Hepatocyte (in vitro differentiated cells): Measurements from ENCODE around the gene NEDD4L. TPM values are rescaled to one million over a fixed set of nuclear protein-coding genes. Genes with fewer than 3 reads are reported as not detected.

Experiments
- DNase-seq: peaks from one replicate; pipeline ENCODE4 v3.0.0-alpha.2; 2016; ENCODE audit warnings: low spot score
- H2AFZ ChIP-seq: fragments of 200-600 bp; sonication (generic); 2 replicates; pipeline ENCODE4 v1.6.0; 2016; ENCODE audit warnings: antibody characterized with exemption, mild to moderate bottlenecking
- H3K27ac ChIP-seq: fragments of 200-600 bp; sonication (generic); 2 replicates; pipeline ENCODE4 v1.5.1; 2016; ENCODE audit warnings: mild to moderate bottlenecking
- H3K27me3 ChIP-seq: fragments of 200-600 bp; sonication (generic); 2 replicates; pipeline ENCODE4 v1.6.1; 2016
- H3K36me3 ChIP-seq: fragments of 200-600 bp; sonication (generic); replicated peaks from 2 replicates; pipeline ENCODE4 v1.5.1; 2016; ENCODE audit warnings: low read depth; ENCODE audit not compliant: insufficient read depth
- H3K4me1 ChIP-seq: fragments of 200-600 bp; sonication (generic); 2 replicates; pipeline ENCODE4 v1.5.1; 2016; ENCODE audit warnings: mild to moderate bottlenecking, moderate library complexity; ENCODE audit not compliant: insufficient read depth
- H3K4me2 ChIP-seq: fragments of 200-600 bp; sonication (generic); 2 replicates; pipeline ENCODE4 v1.6.0; 2016
- H3K4me3 ChIP-seq: fragments of 200-600 bp; sonication (generic); 2 replicates; pipeline ENCODE4 v1.5.1; 2016; ENCODE audit warnings: mild to moderate bottlenecking
- H3K79me2 ChIP-seq: fragments of 200-600 bp; sonication (generic); 2 replicates; pipeline ENCODE4 v1.6.0; 2017; ENCODE audit warnings: mild to moderate bottlenecking
- H3K9me2 ChIP-seq: fragments of 200-600 bp; sonication (generic); replicated peaks from 2 replicates; pipeline ENCODE4 v1.6.0; 2017; ENCODE audit warnings: mild to moderate bottlenecking; ENCODE audit not compliant: insufficient read depth
- H3K9me3 ChIP-seq: fragments of 200-600 bp; sonication (generic); 2 replicates; pipeline ENCODE4 v1.5.1; 2016; ENCODE audit warnings: low read depth, mild to moderate bottlenecking
- H4K20me1 ChIP-seq: fragments of 200-600 bp; sonication (generic); 2 replicates; pipeline ENCODE4 v1.6.0; 2016; ENCODE audit warnings: mild to moderate bottlenecking; ENCODE audit not compliant: insufficient read depth, poor library complexity, severe bottlenecking
- EZH2 ChIP-seq: fragments of 200-600 bp; sonication (generic); IDR thresholded peaks from 2 replicates; pipeline ENCODE4 v1.6.1; 2016; ENCODE audit warnings: antibody characterized with exemption, mild to moderate bottlenecking, borderline replicate concordance
- EZH2phosphoT487 ChIP-seq: fragments of 200-600 bp; sonication (generic); IDR thresholded peaks from one replicate; pipeline ENCODE4 v1.6.1; 2018; ENCODE audit warnings: antibody characterized with exemption, mild to moderate bottlenecking, low read depth, moderate library complexity; ENCODE audit not compliant: unreplicated experiment, severe bottlenecking
- WGBS: methylation state at CpG from one replicate; pipeline ENCODE4 v1.1.6; 2016; ENCODE audit warnings: low lambda C conversion rate; ENCODE audit errors: missing lambda C conversion rate; 5-methylcytosine and 5-hydroxymethylcytosine counted together
- polyA plus RNA-seq: library from polyadenylated mRNA; unstranded; fragments of >200 nt; fragmentation: Nextera tagmentation; extraction: Ambion mirVana; gene quantifications from 2 replicates; pipeline ENCODE4 v1.2.1, GENCODE V29; 2016
- total RNA-seq: library from RNA; depleted of rRNA; stranded (reverse); fragments of >200 nt; gene quantifications from 2 replicates; pipeline ENCODE4 v1.2.3, GENCODE V29; 2014
- TF ChIP-seq, protein P1 (sequence below): fragments of 200-600 bp; sonication (generic); IDR thresholded peaks from 2 replicates; pipeline ENCODE4 v1.5.1; 2016; ENCODE audit warnings: antibody characterized with exemption, mild to moderate bottlenecking; ENCODE audit not compliant: poor library complexity

Gene NEDD4L
- total and polyA plus RNA-seq, 2 experiments from 2014 or later, result 104 to 140 TPM

DNA sequence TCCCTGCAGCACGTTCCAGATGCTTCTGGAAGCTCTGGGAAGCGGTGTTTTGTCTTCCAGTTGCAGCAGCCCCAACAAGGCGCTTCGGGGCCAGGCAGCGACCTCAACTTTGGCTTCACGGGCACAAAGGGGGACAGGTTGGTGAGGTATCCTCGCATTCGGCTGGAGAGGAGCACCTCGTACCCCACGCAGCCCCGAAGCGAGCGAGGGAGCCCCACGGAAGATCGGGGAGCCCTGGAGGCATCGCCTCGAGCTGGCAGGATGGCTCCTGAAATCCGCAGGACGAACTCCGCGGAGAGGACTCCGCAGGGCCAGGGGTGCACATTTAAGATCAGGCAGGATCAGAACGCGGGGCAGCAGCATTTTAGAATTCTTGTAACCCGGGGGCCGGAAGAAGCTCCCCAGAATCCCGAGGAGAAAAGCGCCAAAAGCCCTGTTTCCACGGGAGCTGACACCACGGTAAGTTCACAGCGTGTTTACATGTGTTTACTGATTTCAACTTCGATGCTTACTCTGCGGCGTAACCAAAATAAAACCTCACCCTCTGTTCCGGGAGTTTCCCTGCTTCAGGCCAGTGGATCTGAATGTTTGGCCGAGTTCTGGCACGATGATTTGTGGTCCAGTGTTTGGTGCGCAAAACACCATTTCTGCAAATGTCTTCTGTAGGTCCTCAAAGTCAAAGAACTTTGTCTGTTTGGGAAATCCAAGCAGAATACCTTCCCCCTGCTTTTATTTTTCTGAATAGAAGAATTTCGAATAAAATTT is 212.5 kb downstream of the NEDD4L start:
- Histone ChIP-seq H3K4me1 (peaks cover 40% of the 10 kb centered on the region), H3K9me3 (no peaks in the 10 kb centered on the region), H3K9me2 (no peaks in the 10 kb centered on the region), H3K4me2 (no peak overlapping the region), H3K36me3 (no peaks in the 10 kb centered on the region), H4K20me1 (peaks cover 13% of the 10 kb centered on the region), H2AFZ (no peak overlapping the region), H3K27me3 (no peaks in the 10 kb centered on the region), H3K4me3 (no peak overlapping the region), H3K79me2 (peaks cover 84% of the 10 kb centered on the region), H3K27ac (no peak overlapping the region)
- no peak for TF ChIP-seq EZH2phosphoT487
- TF ChIP-seq EZH2, result no peak
- TF ChIP-seq, protein P1, sequence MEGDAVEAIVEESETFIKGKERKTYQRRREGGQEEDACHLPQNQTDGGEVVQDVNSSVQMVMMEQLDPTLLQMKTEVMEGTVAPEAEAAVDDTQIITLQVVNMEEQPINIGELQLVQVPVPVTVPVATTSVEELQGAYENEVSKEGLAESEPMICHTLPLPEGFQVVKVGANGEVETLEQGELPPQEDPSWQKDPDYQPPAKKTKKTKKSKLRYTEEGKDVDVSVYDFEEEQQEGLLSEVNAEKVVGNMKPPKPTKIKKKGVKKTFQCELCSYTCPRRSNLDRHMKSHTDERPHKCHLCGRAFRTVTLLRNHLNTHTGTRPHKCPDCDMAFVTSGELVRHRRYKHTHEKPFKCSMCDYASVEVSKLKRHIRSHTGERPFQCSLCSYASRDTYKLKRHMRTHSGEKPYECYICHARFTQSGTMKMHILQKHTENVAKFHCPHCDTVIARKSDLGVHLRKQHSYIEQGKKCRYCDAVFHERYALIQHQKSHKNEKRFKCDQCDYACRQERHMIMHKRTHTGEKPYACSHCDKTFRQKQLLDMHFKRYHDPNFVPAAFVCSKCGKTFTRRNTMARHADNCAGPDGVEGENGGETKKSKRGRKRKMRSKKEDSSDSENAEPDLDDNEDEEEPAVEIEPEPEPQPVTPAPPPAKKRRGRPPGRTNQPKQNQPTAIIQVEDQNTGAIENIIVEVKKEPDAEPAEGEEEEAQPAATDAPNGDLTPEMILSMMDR, result no peak
- DNase-seq, result no peak
- 98% methylated on average over 38 of the region's 39 CpGs for WGBS

DNA sequence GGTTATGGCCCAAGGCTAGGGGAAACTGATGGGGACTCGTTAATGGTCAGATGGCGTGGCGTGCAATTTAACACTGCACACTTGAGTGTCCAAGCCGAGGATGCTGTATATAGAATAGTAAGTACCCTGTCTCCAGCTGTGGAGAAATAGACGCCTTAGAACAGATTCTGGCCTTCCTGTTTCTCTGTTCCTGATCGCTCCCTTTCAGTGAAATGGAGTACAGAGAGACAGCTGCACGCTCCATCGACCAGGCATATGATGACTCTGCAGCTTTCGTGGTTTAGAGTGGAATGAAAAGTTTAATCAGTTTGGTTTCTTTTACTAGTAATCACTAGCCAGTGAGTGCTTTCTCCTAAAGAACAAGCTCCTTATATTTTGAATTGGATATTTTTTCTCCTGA is 213.4 kb downstream of the NEDD4L start:
- no peak overlapping the region for H2AFZ ChIP-seq

DNA sequence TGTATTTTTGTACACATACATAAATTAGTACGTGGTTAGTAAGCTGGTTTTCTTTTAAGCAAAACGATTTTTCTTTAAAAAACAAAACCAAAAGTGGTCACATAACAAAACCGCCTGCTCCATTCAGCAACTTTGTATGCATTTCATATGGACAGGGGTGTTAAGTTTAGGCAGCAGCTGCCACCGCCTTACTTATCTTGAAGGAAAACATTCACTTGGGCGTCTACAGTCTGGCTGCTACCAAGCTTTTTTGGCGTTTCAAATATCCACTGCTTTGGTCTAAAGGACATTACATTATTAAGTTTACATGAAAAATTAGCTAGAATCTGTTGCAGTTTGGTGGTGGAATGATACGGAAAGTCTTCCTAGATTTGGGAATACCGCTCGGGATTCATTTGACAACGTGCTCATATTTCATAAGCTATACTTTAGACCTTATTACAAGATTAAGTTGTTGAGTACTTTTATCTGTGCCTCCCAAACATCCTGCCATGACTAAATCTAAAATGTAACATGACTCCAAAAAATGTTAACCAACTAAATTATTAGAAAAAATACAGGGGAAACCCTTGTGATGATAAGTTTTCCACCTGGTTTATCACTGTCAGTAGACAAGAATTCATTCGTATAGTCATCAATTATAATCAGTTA is 214.8 kb downstream of the NEDD4L start:
- H3K4me2 ChIP-seq, result no peak overlapping the region
- peaks cover 13% of the 10 kb centered on the region for H4K20me1 ChIP-seq
- no peaks in the 10 kb centered on the region for H3K9me2 ChIP-seq
- H3K4me3 ChIP-seq, result no peak overlapping the region
- H3K9me3 ChIP-seq, result no peaks in the 10 kb centered on the region
- no peak for DNase-seq
- no peak overlapping the region for H2AFZ ChIP-seq
- WGBS, result 79% methylated on average over 11 of the region's 11 CpGs
- H3K27ac ChIP-seq, result peak overlapping the region; percentile 26
- H3K79me2 ChIP-seq, result peaks cover 75% of the 10 kb centered on the region
- TF ChIP-seq, protein P1, result no peak
- TF ChIP-seq EZH2 (no peak), EZH2phosphoT487 (no peak)
- H3K27me3 ChIP-seq, result no peaks in the 10 kb centered on the region
- no peaks in the 10 kb centered on the region for H3K36me3 ChIP-seq
- peaks cover 30% of the 10 kb centered on the region for H3K4me1 ChIP-seq

More for the DNA sequence above, 213.4 kb downstream of the NEDD4L start:
- H3K9me3 ChIP-seq, result no peaks in the 10 kb centered on the region
- H3K79me2 ChIP-seq, result peaks cover 85% of the 10 kb centered on the region
- peaks cover 36% of the 10 kb centered on the region for H3K4me1 ChIP-seq
- 78% methylated on average over 9 of the region's 9 CpGs for WGBS
- no peak overlapping the region for H3K4me2 ChIP-seq
- TF ChIP-seq, protein P1, result no peak
- TF ChIP-seq EZH2phosphoT487 (no peak), EZH2 (no peak)
- H4K20me1 ChIP-seq, result peaks cover 13% of the 10 kb centered on the region
- no peak overlapping the region for H3K4me3 ChIP-seq
- DNase-seq, result no peak
- H3K36me3 ChIP-seq, result no peaks in the 10 kb centered on the region
- H3K27ac ChIP-seq, result no peak overlapping the region
- H3K9me2 ChIP-seq, result no peaks in the 10 kb centered on the region
- H3K27me3 ChIP-seq, result no peaks in the 10 kb centered on the region
